H1 (cell line): ENCODE data around the gene DOCK11. TPM values are rescaled to one million over a fixed set of nuclear protein-coding genes. Genes with fewer than 3 reads are reported as not detected.

Experiments
- CTCF ChIA-PET: fragments of 300-600 bp; sonication (Branson Sonifier 250); formaldehyde crosslinking; loops from one replicate; lab custom pipeline; 2021; ENCODE audit not compliant: partially characterized antibody; lab: Charles Lee
- POLR2A ChIA-PET: fragments of 300-600 bp; sonication (Branson Sonifier 250); formaldehyde crosslinking; loops from one replicate; lab custom pipeline; 2021; ENCODE audit warnings: inconsistent platforms; ENCODE audit not compliant: partially characterized antibody; lab: Charles Lee
- DNase-seq, 2 experiments: peaks; one replicate each; pipeline versions ENCODE4 v3.0.0 to v3.0.0-alpha.2; 2010 to 2022; ENCODE audit warnings: low spot score in 2 of 2, low read depth in 1 of 2, mixed read lengths in 1 of 2
- FAIRE-seq: peaks from 2 replicates; lab custom pipeline; 2011; peaks lifted over from hg19 to GRCh38; lab: Jason Lieb, UNC
- H2AFZ ChIP-seq: 2 replicates; pipeline ENCODE4 v1.8.1; 2012; ENCODE audit warnings: low read length, inconsistent platforms
- H2AK5ac ChIP-seq: 2 replicates; pipeline ENCODE4 v1.6.1; 2013; ENCODE audit warnings: low read depth, low read length
- H2BK120ac ChIP-seq: replicated peaks from 2 replicates; pipeline ENCODE3; 2013; ENCODE audit warnings: low read depth, low read length, inconsistent platforms
- H2BK12ac ChIP-seq: 2 replicates; pipeline ENCODE4 v1.6.1; 2013; ENCODE audit warnings: low read depth, low read length
- H2BK15ac ChIP-seq: 2 replicates; pipeline ENCODE4 v1.6.1; 2013; ENCODE audit warnings: low read length
- H2BK20ac ChIP-seq: 2 replicates; pipeline ENCODE4 v1.6.1; 2013; ENCODE audit warnings: low read length
- H2BK5ac ChIP-seq: 2 replicates; pipeline ENCODE4 v1.6.1; 2013; ENCODE audit warnings: low read depth, low read length
- H3K14ac ChIP-seq: 2 replicates; pipeline ENCODE4 v1.6.1; 2013; ENCODE audit warnings: inconsistent platforms; ENCODE audit not compliant: insufficient read length
- H3K18ac ChIP-seq: 2 replicates; pipeline ENCODE4 v1.6.1; 2013; ENCODE audit warnings: low read length; ENCODE audit errors: extremely low read depth
- H3K23ac ChIP-seq: 2 replicates; pipeline ENCODE4 v1.6.1; 2013; ENCODE audit warnings: inconsistent platforms; ENCODE audit not compliant: insufficient read length
- H3K23me2 ChIP-seq: 2 replicates; pipeline ENCODE4 v1.6.1; 2013; ENCODE audit warnings: low read depth, low read length
- H3K27ac ChIP-seq: 2 replicates; pipeline ENCODE4 v1.6.1; 2011; ENCODE audit warnings: low read depth, low read length, inconsistent platforms
- H3K27me3 ChIP-seq, 4 experiments: replicated peaks in 1 of 4; 1 replicate in 1 of 4; 2 replicates in 3 of 4; pipeline versions ENCODE4 v1.6.1 to v1.8.1; 2011 to 2013; ENCODE audit warnings: low read length in 3 of 4, mild to moderate bottlenecking in 3 of 4, inconsistent platforms in 2 of 4, mixed read lengths in 2 of 4, moderate library complexity in 1 of 4; ENCODE audit not compliant: control insufficient read depth in 3 of 4, insufficient read depth in 3 of 4; ENCODE audit errors: extremely low read depth in 1 of 4
- H3K36me3 ChIP-seq, 4 experiments: 2 replicates each; pipeline versions ENCODE4 v1.6.1 to v1.8.1; 2011 to 2013; ENCODE audit warnings: mild to moderate bottlenecking in 4 of 4, low read length in 3 of 4, moderate library complexity in 2 of 4, control low read depth in 1 of 4, inconsistent platforms in 1 of 4; ENCODE audit not compliant: insufficient read depth in 4 of 4, control insufficient read depth in 2 of 4
- H3K4ac ChIP-seq: replicated peaks from 2 replicates; pipeline ENCODE3; 2013; ENCODE audit warnings: low read length, low read depth, mixed read lengths, inconsistent platforms; ENCODE audit not compliant: insufficient read length
- H3K4me1 ChIP-seq, 4 experiments: replicated peaks in 1 of 4; 1 replicate in 1 of 4; 2 replicates in 3 of 4; pipeline versions ENCODE4 v1.6.1 to v1.8.1; 2011 to 2013; ENCODE audit warnings: low read length in 3 of 4, inconsistent platforms in 2 of 4, mixed read lengths in 1 of 4; ENCODE audit not compliant: insufficient read depth in 4 of 4, control insufficient read depth in 3 of 4
- H3K4me2 ChIP-seq, 2 experiments: 2 replicates each; pipeline versions ENCODE4 v1.6.1 to v1.8.1; 2011 to 2013; ENCODE audit warnings: low read depth in 2 of 2, low read length in 2 of 2, control low read depth in 1 of 2, inconsistent platforms in 1 of 2, mild to moderate bottlenecking in 1 of 2; ENCODE audit not compliant: insufficient read depth in 1 of 2
- H3K4me3 ChIP-seq, 4 experiments: fragments of 200-600, 300-600 bp in 1 of 4; sonication (generic), shearing (Covaris generic), sonication (Bioruptor Twin) in 1 of 4; 2 replicates each; pipeline versions ENCODE4 v1.5.1 to v1.8.1; 2011 to 2016; ENCODE audit warnings: low read length in 4 of 4, low read depth in 3 of 4, control low read depth in 2 of 4, inconsistent platforms in 2 of 4, mild to moderate bottlenecking in 2 of 4, mixed read lengths in 1 of 4, moderate library complexity in 1 of 4; ENCODE audit not compliant: insufficient read depth in 2 of 4; ENCODE audit errors: extremely low read depth in 1 of 4
- H3K56ac ChIP-seq: replicated peaks from 2 replicates; pipeline ENCODE3; 2013; ENCODE audit warnings: low read depth, mild to moderate bottlenecking, mixed read lengths, low read length, inconsistent platforms; ENCODE audit not compliant: insufficient read length
- H3K79me1 ChIP-seq: 2 replicates; pipeline ENCODE4 v1.6.1; 2013; ENCODE audit warnings: low read depth, low read length, control low read depth
- H3K79me2 ChIP-seq, 2 experiments: 2 replicates each; pipeline versions ENCODE4 v1.6.1 to v1.8.1; 2012 to 2013; ENCODE audit warnings: low read length in 2 of 2, mild to moderate bottlenecking in 2 of 2, inconsistent platforms in 1 of 2; ENCODE audit not compliant: insufficient read depth in 2 of 2, control insufficient read depth in 1 of 2
- H3K9ac ChIP-seq, 4 experiments: replicated peaks in 1 of 4; 1 replicate in 1 of 4; 2 replicates in 3 of 4; pipeline versions ENCODE4 v1.6.1 to v1.8.1; 2011 to 2013; ENCODE audit warnings: low read depth in 3 of 4, low read length in 3 of 4, control low read depth in 2 of 4, mild to moderate bottlenecking in 2 of 4, moderate library complexity in 2 of 4, inconsistent platforms in 1 of 4; ENCODE audit errors: extremely low read depth in 1 of 4
- H3K9me3 ChIP-seq, 2 experiments: 2 replicates each; pipeline versions ENCODE4 v1.6.1 to v1.8.1; 2012 to 2013; ENCODE audit warnings: mild to moderate bottlenecking in 2 of 2, moderate library complexity in 2 of 2, control low read depth in 1 of 2, inconsistent platforms in 1 of 2, low read depth in 1 of 2, low read length in 1 of 2, mixed read lengths in 1 of 2; ENCODE audit not compliant: insufficient read depth in 2 of 2
- H4K20me1 ChIP-seq, 2 experiments: replicated peaks in 1 of 2; 2 replicates each; pipeline versions ENCODE3 to v1.8.1; 2011 to 2013; ENCODE audit warnings: inconsistent platforms in 2 of 2, low read length in 2 of 2, mild to moderate bottlenecking in 1 of 2; ENCODE audit not compliant: insufficient read depth in 2 of 2, control insufficient read depth in 1 of 2
- H4K5ac ChIP-seq: 2 replicates; pipeline ENCODE4 v1.6.1; 2013; ENCODE audit warnings: low read length, low read depth, mixed read lengths, inconsistent platforms; ENCODE audit not compliant: insufficient read length
- H4K8ac ChIP-seq: 2 replicates; pipeline ENCODE4 v1.8.0; 2013; ENCODE audit warnings: mild to moderate bottlenecking, moderate library complexity, low read length, inconsistent platforms; ENCODE audit not compliant: insufficient read depth; ENCODE audit errors: extremely low read depth
- H4K91ac ChIP-seq: replicated peaks from 2 replicates; pipeline ENCODE3; 2013; ENCODE audit warnings: low read length, mixed read lengths, inconsistent platforms; ENCODE audit not compliant: insufficient read length
- BCL11A ChIP-seq, 2 experiments: IDR thresholded peaks; one replicate each; pipeline ENCODE4 v1.6.1; 2011; ENCODE audit warnings: low read depth in 2 of 2, low read length in 2 of 2, mild to moderate bottlenecking in 2 of 2
- CEBPB ChIP-seq: IDR thresholded peaks from 2 replicates; pipeline ENCODE4 v1.6.1; 2012; ENCODE audit warnings: low read depth, low read length
- CHD1 ChIP-seq: IDR thresholded peaks from 2 replicates; pipeline ENCODE4 v1.6.1; 2012; ENCODE audit warnings: low read depth, low read length, improper control_type of control experiment
- EZH2 ChIP-seq: fragments of 200-600 bp; sonication (generic); IDR thresholded peaks from 2 replicates; pipeline ENCODE4 v1.7.1; 2012; ENCODE audit warnings: low read depth, mild to moderate bottlenecking, moderate library complexity, low read length, inconsistent platforms; ENCODE audit not compliant: severe bottlenecking
- GTF2F1 ChIP-seq: IDR thresholded peaks from 2 replicates; pipeline ENCODE4 v1.6.1; 2012; ENCODE audit warnings: low read depth, low read length, improper control_type of control experiment, borderline replicate concordance
- KDM1A ChIP-seq: fragments of 200-600, 300-600 bp; sonication (generic); IDR thresholded peaks from 2 replicates; pipeline ENCODE4 v1.7.1; 2016; ENCODE audit warnings: mild to moderate bottlenecking, low read length, borderline replicate concordance
- POLR2A ChIP-seq, 2 experiments: IDR thresholded peaks; 1 replicate in 1 of 2; 2 replicates in 1 of 2; pipeline ENCODE4 v1.6.1; 2011; ENCODE audit warnings: low read depth in 2 of 2, low read length in 2 of 2, mild to moderate bottlenecking in 2 of 2; ENCODE audit errors: control extremely low read depth in 1 of 2
- POU5F1 ChIP-seq: IDR thresholded peaks from 2 replicates; pipeline ENCODE4 v1.6.1; 2011; ENCODE audit warnings: low read depth, mild to moderate bottlenecking, low read length, moderate library complexity
- SP2 ChIP-seq: IDR thresholded peaks from 2 replicates; pipeline ENCODE4 v1.6.1; 2012; ENCODE audit warnings: mild to moderate bottlenecking, low read length, inconsistent platforms
- SP4 ChIP-seq: IDR thresholded peaks from 2 replicates; pipeline ENCODE4 v1.6.1; 2012; ENCODE audit warnings: low read length, inconsistent platforms
- TBP ChIP-seq: IDR thresholded peaks from 2 replicates; pipeline ENCODE4 v1.6.1; 2011; ENCODE audit warnings: low read depth, low read length, improper control_type of control experiment
- TCF12 ChIP-seq: IDR thresholded peaks from 2 replicates; pipeline ENCODE4 v1.6.1; 2011; ENCODE audit warnings: low read depth, mild to moderate bottlenecking, low read length
- WGBS, 2 experiments: shearing (Covaris generic) in 1 of 2; methylation state at CpG; one replicate each; pipeline versions ENCODE4 v1.1.6 to v1.1.7; 2013 to 2015; ENCODE audit warnings: low lambda C conversion rate in 2 of 2, mixed read lengths in 2 of 2, inconsistent platforms in 1 of 2, low coverage in 1 of 2, missing lambda C conversion rate in 1 of 2; ENCODE audit not compliant: insufficient replicate concordance in 2 of 2, insufficient coverage in 1 of 2, insufficient read length in 1 of 2; ENCODE audit errors: extremely low coverage in 1 of 2, missing lambda C conversion rate in 1 of 2; 5-methylcytosine and 5-hydroxymethylcytosine counted together
- polyA plus RNA-seq, 7 experiments: library from polyadenylated mRNA; depleted of rRNA in 3 of 7; stranded (reverse) in 5 of 7; unstranded in 2 of 7; fragments of >200 nt in 5 of 7; fragments of 200-250 nt in 2 of 7; gene quantifications; 1 replicate in 5 of 7; 2 replicates in 1 of 7; 4 replicates in 1 of 7; pipeline versions ENCODE4 v1.2.1 to v1.2.3, GENCODE V29; 2011 to 2013; ENCODE audit warnings: missing spikeins in 2 of 7, mixed read lengths in 2 of 7
- total RNA-seq: library from RNA; stranded (reverse); fragmentation: NEBNext Ultra II Directional; extraction: Animal tissue kit (Norgen Biotek cat#: 25700); gene quantifications from 2 replicates; pipeline ENCODE4 v1.2.1, GENCODE V29; 2021
- TF ChIP-seq, protein P1 (sequence below): IDR thresholded peaks from 2 replicates; pipeline ENCODE4 v1.6.1; 2011; ENCODE audit warnings: low read depth, mild to moderate bottlenecking, low read length; ENCODE audit not compliant: insufficient read depth

DOCK11 gene
- total and polyA plus RNA-seq, 2 of the 8 experiments (the other 6 are each of a cell fraction or from before 2014, with no cell fraction given), result 4.9 to 12.0 TPM

DNA sequence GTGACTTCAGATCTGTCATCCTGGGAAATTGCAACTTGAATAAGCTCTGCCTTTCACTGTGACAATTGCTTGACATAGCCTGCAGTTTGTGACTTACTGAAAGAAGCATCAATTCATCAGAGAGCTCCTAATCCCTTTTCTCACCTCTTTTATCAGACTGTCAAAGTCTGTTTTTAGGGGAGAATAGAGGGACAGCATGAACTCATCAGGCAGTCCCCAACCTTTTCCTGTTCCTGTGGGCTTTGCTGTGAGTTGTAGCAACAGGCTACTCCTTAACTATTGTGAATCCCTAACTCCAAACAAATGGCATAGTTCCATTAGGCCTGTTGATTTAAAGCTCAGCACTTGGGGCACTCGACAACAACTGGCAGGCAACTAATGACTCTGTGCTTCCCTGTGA lies 64.9 kb downstream of the DOCK11 start:
- 82% methylated on average over 1 of the region's 1 CpG; no CpG with 5 or more reads in 1 of the 2 experiments for WGBS, 2 experiments
- Histone ChIP-seq H3K27ac (no peak overlapping the region), H3K9ac (no peak overlapping the region; a peak in 1 of 7 replicates), H2BK5ac (no peak overlapping the region), H3K4me1 (no peaks in the 10 kb centered on the region), H3K9me3 (no peaks in the 10 kb centered on the region), H2BK20ac (no peak overlapping the region), H2BK120ac (no peak overlapping the region), H3K23ac (no peak overlapping the region), H3K4me3 (no peak overlapping the region), H3K27me3 (no peaks in the 10 kb centered on the region), H3K79me2 (no peaks in the 10 kb centered on the region), H4K91ac (no peak overlapping the region), H3K4ac (no peak overlapping the region), H4K20me1 (no peaks in the 10 kb centered on the region), H2AFZ (no peak overlapping the region), H3K18ac (no peak overlapping the region), H3K56ac (no peak overlapping the region), H3K14ac (no peak overlapping the region), H4K8ac (no peak overlapping the region), H3K23me2 (no peaks in the 10 kb centered on the region), H2BK15ac (no peak overlapping the region), H3K36me3 (no peaks in the 10 kb centered on the region), H3K4me2 (no peak overlapping the region), H2BK12ac (no peak overlapping the region), H3K79me1 (no peaks in the 10 kb centered on the region), H4K5ac (no peak overlapping the region), H2AK5ac (no peak overlapping the region)
- DNase-seq, result no peak
- TF ChIP-seq BCL11A (IDR thresholded peaks at IDR 0.05; ENCODE audit: low read depth in 2 of 2, low read length in 2 of 2) (no peak), POU5F1 (no peak), TCF12 (no peak), CEBPB (no peak), SP2 (no peak), GTF2F1 (no peak), TBP (no peak), EZH2 (no peak), CHD1 (no peak), SP4 (no peak), POLR2A (IDR thresholded peaks at IDR 0.05; ENCODE audit: control extremely low read depth in 1 of 2, low read depth in 2 of 2, low read length in 2 of 2) (no peak), KDM1A (no peak)
- TF ChIP-seq, protein P1, sequence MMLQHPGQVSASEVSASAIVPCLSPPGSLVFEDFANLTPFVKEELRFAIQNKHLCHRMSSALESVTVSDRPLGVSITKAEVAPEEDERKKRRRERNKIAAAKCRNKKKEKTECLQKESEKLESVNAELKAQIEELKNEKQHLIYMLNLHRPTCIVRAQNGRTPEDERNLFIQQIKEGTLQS, result no peak
- ChIA-PET POLR2A (no interaction called here), CTCF (interaction anchor here (0.5 kb wide), 1 partner anchor 61 kb away, joined by 3 read pairs; no protein-coding TSS in a partner anchor)
- FAIRE-seq, result peak; percentile 69
